HG03460 (cell line): ENCODE results near the gene LMF1.

Experiments
- ATAC-seq: cut with Tn5 transposase; IDR thresholded peaks from one replicate; pipeline ENCODE4 v1.9.1; 2021; ENCODE audit not compliant: unreplicated experiment

The LMF1 gene

GRCh38 chr16:931626-932500 lies 38.9 kb downstream of the LMF1 start:
- ATAC-seq = no peak

GRCh38 chr16:931171-931570 lies 39.6 kb downstream of the LMF1 start:
- no peak for ATAC-seq

DNA sequence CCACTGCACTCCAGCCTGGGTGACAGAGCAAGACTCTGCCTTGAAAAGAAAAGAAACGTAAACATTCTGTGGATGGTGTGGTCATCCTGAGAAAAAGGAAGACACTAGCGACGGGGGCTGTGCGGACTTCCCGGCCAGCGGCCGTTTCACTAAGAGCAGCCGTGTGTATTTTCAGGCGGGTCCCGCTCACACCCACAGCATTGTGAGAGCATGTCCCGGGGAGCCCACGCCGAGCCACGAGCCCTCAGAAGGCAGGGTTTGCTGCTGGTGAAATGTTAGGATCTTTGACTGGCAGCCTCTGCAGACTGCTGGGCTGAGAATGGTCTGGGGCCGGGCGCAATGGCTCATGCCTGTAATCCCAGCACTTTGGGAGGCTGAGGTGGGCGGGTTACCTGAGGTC lies 40.3 kb downstream of the LMF1 start:
- no peak for ATAC-seq

DNA sequence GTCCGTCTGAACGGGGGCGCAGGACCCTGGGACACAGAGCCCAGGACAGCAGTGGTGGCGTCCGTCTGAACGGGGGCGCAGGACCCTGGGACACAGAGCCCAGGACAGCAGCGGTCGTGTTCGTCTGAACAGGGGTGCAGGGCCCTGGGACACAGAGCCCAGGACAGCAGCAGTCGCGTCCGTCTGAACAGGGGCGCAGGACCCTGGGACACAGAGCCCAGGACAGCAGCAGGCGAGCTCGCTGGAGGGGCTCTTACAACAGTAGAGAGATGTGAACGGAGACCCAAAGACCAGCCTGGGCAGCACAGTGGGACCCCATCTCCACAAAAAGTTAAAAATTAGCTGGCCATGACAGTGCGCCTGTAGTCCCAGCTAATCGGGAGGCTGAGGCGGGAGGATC lies 40.7 kb downstream of the LMF1 start:
- ATAC-seq = no peak

DNA sequence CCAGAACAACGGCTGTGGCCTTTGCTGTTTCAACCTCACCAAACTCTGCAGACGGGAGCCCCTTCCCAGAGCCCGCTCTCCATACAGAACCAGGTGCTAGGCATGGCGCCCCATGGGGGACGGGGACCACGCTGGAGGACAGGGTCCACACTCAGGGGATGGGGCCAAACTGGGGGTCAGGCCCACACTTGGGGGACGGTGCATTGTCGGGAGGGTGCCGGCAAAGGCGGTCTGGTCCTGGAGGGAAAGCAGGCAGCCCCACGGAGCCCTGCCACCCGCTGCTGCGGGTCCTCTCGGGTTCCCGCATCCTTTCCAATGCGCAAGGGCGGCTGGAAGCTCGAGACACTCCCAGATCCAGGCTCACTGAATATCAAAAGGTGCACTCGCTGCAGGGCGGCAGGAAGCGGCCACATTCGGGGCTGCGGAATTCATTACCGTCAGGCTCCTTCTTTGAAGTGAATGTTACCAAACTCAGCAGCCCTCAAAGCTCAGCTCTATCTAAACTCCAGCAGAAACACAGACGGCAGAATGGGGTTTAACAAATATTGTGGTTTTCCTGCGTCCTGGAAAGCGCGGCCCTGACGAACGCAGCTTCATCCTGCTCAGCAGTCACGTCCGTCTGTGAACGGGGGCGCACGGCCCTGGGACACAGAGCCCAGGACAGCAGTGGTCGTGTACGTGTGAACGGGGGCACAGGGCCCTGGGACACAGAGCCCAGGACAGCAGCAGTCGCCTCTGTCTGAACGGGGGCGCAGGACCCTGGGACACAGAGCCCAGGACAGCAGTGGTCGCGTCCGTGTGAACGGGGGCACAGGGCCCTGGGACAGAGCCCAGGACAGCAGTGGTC lies 41.3 kb downstream of the LMF1 start:
- ATAC-seq = no peak

DNA sequence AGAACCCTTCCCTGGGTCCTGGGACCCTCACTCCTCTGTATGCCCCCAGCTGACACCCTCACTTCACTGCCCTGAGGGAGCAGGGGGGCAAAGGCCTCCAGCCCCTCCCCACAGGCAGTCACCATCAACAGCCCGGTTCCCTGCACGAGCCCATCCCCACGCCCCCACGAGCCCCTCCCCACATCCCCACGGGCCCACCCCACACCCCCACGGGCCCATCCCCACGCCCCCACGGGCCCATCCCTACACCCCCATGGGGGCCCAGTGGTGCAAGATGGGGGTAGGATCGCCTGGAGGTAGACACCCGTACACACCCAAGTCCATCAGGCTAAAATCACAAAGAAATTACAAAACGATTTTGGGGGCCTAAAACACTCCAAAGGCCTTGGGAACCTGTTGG lies 42.3 kb downstream of the LMF1 start:
- ATAC-seq = no peak

GRCh38 chr16:927931-928330 lies 42.9 kb downstream of the LMF1 start:
- no peak for ATAC-seq

DNA sequence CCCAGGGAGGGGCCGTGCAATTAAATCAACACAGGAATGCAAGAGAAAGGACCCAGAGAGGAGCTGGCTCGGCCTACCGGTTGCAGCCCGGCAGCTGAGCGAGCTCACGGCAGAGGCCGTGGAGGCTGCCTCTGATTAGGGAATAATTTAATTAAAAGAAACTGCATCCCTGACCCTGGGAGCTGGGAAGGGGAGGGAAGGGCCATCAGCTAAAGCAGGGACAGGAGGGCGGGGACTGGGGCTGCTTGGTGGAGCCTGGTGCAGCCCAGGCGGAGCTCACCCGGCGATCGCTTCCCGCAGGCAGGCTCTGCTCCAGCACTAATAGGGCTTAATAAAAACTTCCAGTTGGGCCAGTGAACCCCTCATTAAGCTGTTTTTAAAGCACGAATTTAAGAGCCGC lies 43.4 kb downstream of the LMF1 start:
- ATAC-seq = no peak

- ATAC-seq = no peak
These were observed 44.1 kb downstream of the LMF1 start for GRCh38 chr16:926715-927114.

DNA sequence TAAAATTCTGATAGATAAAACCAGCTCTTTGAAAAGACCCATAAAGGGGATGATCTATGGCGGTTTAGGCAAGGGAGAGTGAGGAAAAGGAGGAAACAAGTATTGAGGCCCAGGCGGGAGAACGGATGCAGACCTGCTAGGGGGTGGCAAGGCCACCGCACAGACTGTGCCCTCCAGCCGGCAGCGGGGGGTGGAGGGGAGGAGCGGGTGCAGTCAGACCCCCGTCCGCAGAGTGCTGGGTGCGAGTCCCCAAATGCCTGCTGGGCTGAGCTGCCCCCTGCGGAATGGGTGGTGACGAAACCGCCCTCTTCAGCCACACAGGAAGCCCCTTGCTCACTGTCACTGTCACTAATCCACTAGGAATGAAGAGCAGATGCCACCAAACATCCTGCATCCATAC lies 46.0 kb downstream of the LMF1 start:
- no peak for ATAC-seq

DNA sequence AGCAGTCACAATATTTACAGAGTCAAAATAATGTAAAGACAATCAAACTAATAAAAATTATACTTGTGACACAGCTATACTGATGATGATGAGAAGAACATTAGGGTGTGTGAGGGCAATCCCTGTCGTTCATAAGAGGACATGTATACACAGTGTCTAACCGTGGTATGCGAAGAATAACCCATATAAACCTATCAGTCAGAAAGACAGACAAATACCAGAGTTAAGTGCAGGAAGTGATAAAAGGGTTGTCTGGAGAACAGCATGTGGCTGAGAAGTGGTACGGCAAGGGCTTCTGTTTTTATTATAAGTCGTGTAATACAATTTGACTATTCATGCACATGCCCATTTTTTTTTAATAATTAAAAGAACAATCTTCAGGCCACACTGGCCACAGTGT lies 46.7 kb downstream of the LMF1 start:
- ATAC-seq = no peak

DNA sequence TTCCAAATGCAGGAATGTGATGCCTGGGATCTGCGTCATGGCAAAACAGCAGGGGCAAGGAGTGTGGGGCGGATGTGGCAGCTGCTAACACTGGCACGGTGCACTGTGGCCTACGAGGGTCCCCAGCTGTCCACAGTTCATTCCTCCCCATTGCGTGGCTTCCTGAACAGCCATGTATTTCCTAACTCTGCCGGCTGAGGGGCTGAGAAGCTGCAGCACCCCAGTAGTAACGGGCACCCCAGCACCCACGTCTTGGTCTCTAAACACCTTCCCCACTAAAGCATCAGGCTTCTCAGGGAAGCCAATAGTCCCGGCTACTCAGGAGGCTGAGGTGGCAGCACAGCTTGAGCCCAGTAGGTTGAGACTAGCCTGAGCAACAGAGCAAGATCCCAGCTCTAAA lies 47.6 kb downstream of the LMF1 start:
- no peak for ATAC-seq

DNA sequence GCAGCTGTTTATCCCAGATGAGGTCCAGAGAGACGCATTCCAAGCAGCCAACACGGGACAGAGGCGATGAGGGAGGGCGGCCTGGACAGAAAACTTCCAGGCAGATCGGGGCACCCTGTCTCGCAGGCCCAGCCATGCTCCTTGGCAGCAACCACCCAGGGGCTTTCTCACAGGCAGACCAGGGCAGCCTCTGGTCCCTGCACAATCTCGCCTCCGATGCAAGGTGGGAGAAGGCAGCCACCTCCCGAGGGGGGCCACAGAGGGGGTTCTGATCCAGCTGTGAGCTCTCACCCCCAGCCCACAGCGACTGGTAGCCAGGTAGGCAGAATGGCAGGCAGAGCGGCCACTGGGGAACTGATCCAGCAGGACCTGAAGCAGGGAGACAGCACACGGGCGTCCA lies 48.7 kb downstream of the LMF1 start:
- no peak for ATAC-seq

GRCh38 chr16:921321-921905 lies 49.4 kb downstream of the LMF1 start:
- no peak for ATAC-seq

- no peak for ATAC-seq
These were observed 50.1 kb downstream of the LMF1 start for GRCh38 chr16:920717-921116.

DNA sequence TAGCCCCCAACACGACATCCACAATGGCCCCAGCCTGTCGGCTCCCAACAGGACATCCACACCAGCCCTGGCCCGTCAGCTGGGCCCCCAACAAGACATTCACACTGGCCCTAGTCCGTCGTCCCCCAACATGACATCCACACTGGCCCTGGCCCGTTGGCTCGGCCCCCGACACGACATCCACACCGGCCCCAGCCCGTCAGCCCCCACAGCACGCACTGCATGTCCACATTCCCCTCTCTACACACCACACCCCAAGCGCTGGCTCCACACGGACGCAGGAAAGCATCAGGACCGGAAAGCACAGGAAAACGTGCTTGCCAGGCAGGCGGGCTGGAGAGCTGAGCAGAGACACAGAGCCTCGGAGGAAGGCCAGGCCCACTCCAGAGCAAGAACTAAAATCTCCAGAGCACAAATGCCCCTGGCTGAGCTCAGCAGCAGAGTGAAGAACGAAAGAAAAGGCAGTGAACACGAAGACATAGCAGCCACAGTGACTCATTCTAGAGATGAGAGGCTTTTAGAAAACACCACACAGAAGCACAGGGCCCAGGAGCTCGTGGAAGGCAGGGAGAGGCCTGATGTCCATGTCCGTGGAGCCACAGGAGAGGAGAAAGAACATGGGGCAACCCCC lies 50.6 kb downstream of the LMF1 start:
- no peak for ATAC-seq

GRCh38 chr16:919658-920050 lies 51.1 kb downstream of the LMF1 start:
- ATAC-seq = no peak

DNA sequence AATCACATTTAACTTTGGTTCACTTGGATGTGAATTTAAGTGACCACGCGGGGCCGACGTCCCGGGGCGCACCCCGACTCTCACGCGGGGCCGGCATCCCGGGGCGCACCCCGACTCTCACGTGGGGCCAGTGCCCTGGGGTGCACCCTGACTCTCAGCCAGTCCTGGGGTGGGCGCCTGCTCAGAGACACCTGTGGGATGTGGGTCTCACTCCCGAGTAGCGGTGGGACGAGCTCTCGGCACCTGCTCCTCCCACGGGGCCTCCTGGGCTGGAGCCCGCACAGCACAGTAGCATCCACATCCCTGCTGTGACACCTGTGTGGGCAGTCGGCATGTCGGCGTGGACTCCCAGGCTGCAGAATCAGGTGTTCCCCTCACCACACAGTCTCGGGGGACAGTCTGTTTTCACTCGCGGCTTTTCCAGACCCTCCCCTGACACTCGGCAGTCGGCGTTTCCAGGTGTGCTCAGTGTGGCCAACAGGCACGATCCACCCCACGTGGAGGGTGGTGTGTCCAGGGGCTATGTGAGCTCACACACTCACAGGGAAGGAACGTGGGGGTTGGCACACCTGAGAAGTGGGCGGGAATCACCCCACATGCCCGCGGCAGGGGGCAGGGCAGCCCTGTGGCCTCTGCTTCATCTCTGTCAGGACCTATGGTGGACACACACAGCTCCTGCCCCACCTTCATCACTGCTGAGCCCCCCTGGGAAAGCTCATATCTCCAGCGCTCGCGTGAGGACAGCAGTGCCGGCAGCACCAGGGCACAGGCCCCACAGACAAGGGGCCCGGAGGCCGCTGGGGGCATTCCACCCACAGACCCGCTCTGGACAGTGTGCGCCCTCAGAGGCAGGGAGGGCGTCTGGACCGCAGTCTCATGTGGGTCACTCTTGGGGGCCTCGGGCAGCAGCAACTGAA lies 51.8 kb downstream of the LMF1 start:
- ATAC-seq = no peak

- no peak for ATAC-seq
These were observed 52.7 kb downstream of the LMF1 start for GRCh38 chr16:918068-918467.

GRCh38 chr16:917591-918061 lies 53.2 kb downstream of the LMF1 start:
- ATAC-seq = no peak
